Breast epithelium (tissue), 3 donors: ENCODE data around the gene PTPRS.

Experiments used
- CTCF ChIP-seq, 3 donors: fragments of 450-650 bp; IDR thresholded peaks; one replicate each; pipeline ENCODE4 v1.5.1; 2016 to 2017; ENCODE audit warnings: antibody characterized with exemption in 3 of 3, mild to moderate bottlenecking in 3 of 3, moderate library complexity in 3 of 3
- POLR2A ChIP-seq: fragments of 450-650 bp; IDR thresholded peaks from one replicate; pipeline ENCODE4 v1.6.1; 2016; ENCODE audit warnings: antibody characterized with exemption, mild to moderate bottlenecking, moderate library complexity

- TF ChIP-seq CTCF (IDR thresholded peaks at IDR 0.05) (no peak), POLR2A (no peak)
Observed at GRCh38 chr19:5323475-5323811, 17.2 kb downstream of the PTPRS start.
